ENCODE data around the gene SRGAP1. TPM values are rescaled to one million over a fixed set of nuclear protein-coding genes. Genes with fewer than 3 reads are reported as not detected.

The SRGAP1 gene
- total RNA-seq, 1 experiment from 2014 or later = 26.8 TPM

- H3K27ac ChIP-seq (ENCODE audit: low read length) = no peak overlapping the region
- H3K27me3 ChIP-seq (ENCODE audit: control insufficient read depth, insufficient read depth, low read length) = no peaks in the 10 kb centered on the region
- intact Hi-C loops (cut with micrococcal nuclease; ENCODE audit: unreplicated experiment) = no loop called here
- CTCF ChIA-PET = interaction anchor here (0.6 kb wide), 1 partner anchor 211 kb away, joined by 6 read pairs; no protein-coding TSS in a partner anchor
- in situ Hi-C loops (cut with HindIII; ENCODE audit: low pct_unique_long_range_greater_than_20kb, low sequenced_read_pairs) = no loop called here
- peaks cover 17% of the 10 kb centered on the region; the same call in 1 of the 2 replicates for H3K9me3 ChIP-seq (ENCODE audit: control insufficient read depth, insufficient read depth, low read depth, low read length)
- DNase-seq (ENCODE audit: low read depth, low spot score) = no peak
- no TSS peak for BruUV-seq (replicated peaks)
- ATAC-seq = no peak
- no peak overlapping the region for H3K4me3 ChIP-seq (ENCODE audit: low read depth in 2 of 2, low read length in 2 of 2)
- TF ChIP-seq TCF7L2 (IDR thresholded peaks at IDR 0.05; ENCODE audit: low read depth, low read length) = no peak
- no peak for TF ChIP-seq POLR2AphosphoS5 (IDR thresholded peaks at IDR 0.05; ENCODE audit: low read depth, low read length)
- TF ChIP-seq REST (IDR thresholded peaks at IDR 0.05; ENCODE audit: insufficient read depth in 1 of 2, low read depth in 2 of 2, low read length in 1 of 2) = no peak
- no peak for TF ChIP-seq CTCF (IDR thresholded peaks at IDR 0.05)
- TF ChIP-seq SIN3A (IDR thresholded peaks at IDR 0.05; ENCODE audit: borderline replicate concordance, insufficient read depth, low read depth, low read length) = no peak
- POLR2A ChIA-PET = no interaction called here
- peaks cover 6% of the 10 kb centered on the region; the same call in 1 of the 2 replicates for H3K4me1 ChIP-seq (ENCODE audit: control insufficient read depth, insufficient read depth, low read length)
- H3K36me3 ChIP-seq (ENCODE audit: control insufficient read depth, insufficient read depth, low read length) = no peaks in the 10 kb centered on the region
Observed at GRCh38 chr12:64006211-64006825, 161.8 kb downstream of the SRGAP1 start.

- Histone ChIP-seq H3K27ac (ENCODE audit: low read length) (no peak overlapping the region), H3K4me1 (ENCODE audit: control insufficient read depth, insufficient read depth, low read length) (peaks cover 6% of the 10 kb centered on the region; the same call in 1 of the 2 replicates), H3K4me3 (ENCODE audit: low read depth in 2 of 2, low read length in 2 of 2) (no peak overlapping the region), H3K36me3 (ENCODE audit: control insufficient read depth, insufficient read depth, low read length) (no peaks in the 10 kb centered on the region), H3K27me3 (ENCODE audit: control insufficient read depth, insufficient read depth, low read length) (no peaks in the 10 kb centered on the region), H3K9me3 (ENCODE audit: control insufficient read depth, insufficient read depth, low read depth, low read length) (peaks cover 14% of the 10 kb centered on the region; the same call in 1 of the 2 replicates)
- ChIA-PET CTCF (no interaction called here), POLR2A (no interaction called here)
- intact Hi-C loops (cut with micrococcal nuclease; ENCODE audit: unreplicated experiment) (no loop called here), in situ Hi-C loops (cut with HindIII; ENCODE audit: low pct_unique_long_range_greater_than_20kb, low sequenced_read_pairs) (no loop called here)
- no TSS peak for BruUV-seq (replicated peaks)
- TF ChIP-seq TCF7L2 (IDR thresholded peaks at IDR 0.05; ENCODE audit: low read depth, low read length) = no peak
- no peak for TF ChIP-seq CTCF (IDR thresholded peaks at IDR 0.05)
- no peak for TF ChIP-seq POLR2AphosphoS5 (IDR thresholded peaks at IDR 0.05; ENCODE audit: low read depth, low read length)
- TF ChIP-seq REST (IDR thresholded peaks at IDR 0.05; ENCODE audit: insufficient read depth in 1 of 2, low read depth in 2 of 2, low read length in 1 of 2) = no peak
- TF ChIP-seq SIN3A (IDR thresholded peaks at IDR 0.05; ENCODE audit: borderline replicate concordance, insufficient read depth, low read depth, low read length) = no peak
- no peak for ATAC-seq
- no peak for DNase-seq (ENCODE audit: low read depth, low spot score)
Observed at GRCh38 chr12:64007853-64008252, 163.4 kb downstream of the SRGAP1 start.
